ENCODE results near the gene ST8SIA2. TPM values are rescaled to one million over a fixed set of nuclear protein-coding genes. Genes with fewer than 3 reads are reported as not detected.

ST8SIA2 gene
- total RNA-seq, 1 experiment from 2014 or later = 0.43 TPM

GRCh38 chr15:92494806-92495336 lies 101.2 kb downstream of the ST8SIA2 start:
- ChIA-PET POLR2A (ENCODE audit: low non-redundant PET) (no interaction called here), CTCF (no interaction called here)
- H3K4me3 ChIP-seq (ENCODE audit: low read depth, low read length, poor library complexity, severe bottlenecking) = no peak overlapping the region
- no peaks in the 10 kb centered on the region for H3K36me3 ChIP-seq (ENCODE audit: insufficient read depth, low read length, poor library complexity, severe bottlenecking)
- H3K27ac ChIP-seq (ENCODE audit: low read depth, low read length, poor library complexity, severe bottlenecking) = no peak overlapping the region
- peaks cover 4% of the 10 kb centered on the region for H3K27me3 ChIP-seq (replicated peaks; ENCODE audit: insufficient read depth, low read depth, low read length, poor library complexity)
- TF ChIP-seq CTCF (conservative IDR thresholded peaks at IDR 0.05; ENCODE audit: low read depth, low read length) (no peak), EZH2 (IDR thresholded peaks at IDR 0.05; ENCODE audit: borderline replicate concordance, low read depth, low read length, poor library complexity, severe bottlenecking) (no peak)
- no peaks in the 10 kb centered on the region for H3K4me1 ChIP-seq (ENCODE audit: insufficient read depth, low read length, poor library complexity, severe bottlenecking)
- no TSS peak for BruUV-seq (replicated peaks)
- intact Hi-C loops (cut with micrococcal nuclease; ENCODE audit: unreplicated experiment) = no loop called here
- no peaks in the 10 kb centered on the region for H3K9me3 ChIP-seq (ENCODE audit: low read depth, low read length, poor library complexity, severe bottlenecking)
- no peak for DNase-seq (ENCODE audit: low spot score)

GRCh38 chr15:92495446-92495845 lies 101.8 kb downstream of the ST8SIA2 start:
- no peak for DNase-seq (ENCODE audit: low spot score)
- no peak overlapping the region for H3K27ac ChIP-seq (ENCODE audit: low read depth, low read length, poor library complexity, severe bottlenecking)
- no peaks in the 10 kb centered on the region for H3K4me1 ChIP-seq (ENCODE audit: insufficient read depth, low read length, poor library complexity, severe bottlenecking)
- intact Hi-C loops (cut with micrococcal nuclease; ENCODE audit: unreplicated experiment) = no loop called here
- no peaks in the 10 kb centered on the region for H3K9me3 ChIP-seq (ENCODE audit: low read depth, low read length, poor library complexity, severe bottlenecking)
- H3K4me3 ChIP-seq (ENCODE audit: low read depth, low read length, poor library complexity, severe bottlenecking) = no peak overlapping the region
- TF ChIP-seq CTCF (conservative IDR thresholded peaks at IDR 0.05; ENCODE audit: low read depth, low read length) (no peak), EZH2 (IDR thresholded peaks at IDR 0.05; ENCODE audit: borderline replicate concordance, low read depth, low read length, poor library complexity, severe bottlenecking) (no peak)
- H3K27me3 ChIP-seq (replicated peaks; ENCODE audit: insufficient read depth, low read depth, low read length, poor library complexity) = peaks cover 4% of the 10 kb centered on the region
- BruUV-seq (replicated peaks) = no TSS peak
- ChIA-PET POLR2A (ENCODE audit: low non-redundant PET) (no interaction called here), CTCF (no interaction called here)
- H3K36me3 ChIP-seq (ENCODE audit: insufficient read depth, low read length, poor library complexity, severe bottlenecking) = no peaks in the 10 kb centered on the region

GRCh38 chr15:92499731-92500530 lies 106.2 kb downstream of the ST8SIA2 start:
- TF ChIP-seq CTCF (conservative IDR thresholded peaks at IDR 0.05; ENCODE audit: low read depth, low read length) (no peak), EZH2 (IDR thresholded peaks at IDR 0.05; ENCODE audit: borderline replicate concordance, low read depth, low read length, poor library complexity, severe bottlenecking) (no peak)
- Histone ChIP-seq H3K4me3 (ENCODE audit: low read depth, low read length, poor library complexity, severe bottlenecking) (no peak overlapping the region), H3K9me3 (ENCODE audit: low read depth, low read length, poor library complexity, severe bottlenecking) (no peaks in the 10 kb centered on the region), H3K36me3 (ENCODE audit: insufficient read depth, low read length, poor library complexity, severe bottlenecking) (no peaks in the 10 kb centered on the region), H3K4me1 (ENCODE audit: insufficient read depth, low read length, poor library complexity, severe bottlenecking) (no peaks in the 10 kb centered on the region), H3K27me3 (replicated peaks; ENCODE audit: insufficient read depth, low read depth, low read length, poor library complexity) (no peaks in the 10 kb centered on the region), H3K27ac (ENCODE audit: low read depth, low read length, poor library complexity, severe bottlenecking) (no peak overlapping the region)
- no peak for DNase-seq (ENCODE audit: low spot score)
- ChIA-PET POLR2A (ENCODE audit: low non-redundant PET) (no interaction called here), CTCF (no interaction called here)
- no TSS peak for BruUV-seq (replicated peaks)
- intact Hi-C loops (cut with micrococcal nuclease; ENCODE audit: unreplicated experiment) = no loop called here

Measured in A673 (cell line).